Measurements from ENCODE around the gene NRG3.

Gene NRG3

GRCh38 chr10:82543631-82544030 is 668.6 kb downstream of the NRG3 start:
- TF ChIP-seq POLR2AphosphoS5 (IDR thresholded peaks at IDR 0.05; ENCODE audit: low read depth): no peak
- TF ChIP-seq SPI1 (IDR thresholded peaks at IDR 0.05; ENCODE audit: borderline replicate concordance, low read depth): no peak
- no peak for TF ChIP-seq CTCF (IDR thresholded peaks at IDR 0.05; ENCODE audit: insufficient read depth, low read length)
- TF ChIP-seq GABPA (IDR thresholded peaks at IDR 0.05; ENCODE audit: low read depth): no peak
- TF ChIP-seq REST (IDR thresholded peaks at IDR 0.05; ENCODE audit: insufficient replicate concordance, low read depth): no peak
- DNase-seq (ENCODE audit: low read depth in 1 of 2, low spot score in 1 of 2): no peak
- no peak overlapping the region for H3K27ac ChIP-seq (replicated peaks)
- no peaks in the 10 kb centered on the region for H3K27me3 ChIP-seq (ENCODE audit: insufficient read depth, poor library complexity, severe bottlenecking)
- H3K4me3 ChIP-seq (replicated peaks; ENCODE audit: insufficient read depth, low read length): no peak overlapping the region

- H3K27ac ChIP-seq (replicated peaks): no peak overlapping the region
- no peak overlapping the region for H3K4me3 ChIP-seq (replicated peaks; ENCODE audit: insufficient read depth, low read length)
- no peak for DNase-seq (ENCODE audit: low read depth in 1 of 2, low spot score in 1 of 2)
- no peaks in the 10 kb centered on the region for H3K27me3 ChIP-seq (ENCODE audit: insufficient read depth, poor library complexity, severe bottlenecking)
- TF ChIP-seq REST (IDR thresholded peaks at IDR 0.05; ENCODE audit: insufficient replicate concordance, low read depth) (no peak), GABPA (IDR thresholded peaks at IDR 0.05; ENCODE audit: low read depth) (no peak), POLR2AphosphoS5 (IDR thresholded peaks at IDR 0.05; ENCODE audit: low read depth) (no peak), SPI1 (IDR thresholded peaks at IDR 0.05; ENCODE audit: borderline replicate concordance, low read depth) (no peak), CTCF (IDR thresholded peaks at IDR 0.05; ENCODE audit: insufficient read depth, low read length) (no peak)
Measured at GRCh38 chr10:82544377-82544776, 669.4 kb downstream of the NRG3 start.

- Histone ChIP-seq H3K4me3 (replicated peaks; ENCODE audit: insufficient read depth, low read length) (no peak overlapping the region), H3K27me3 (ENCODE audit: insufficient read depth, poor library complexity, severe bottlenecking) (no peaks in the 10 kb centered on the region), H3K27ac (replicated peaks) (no peak overlapping the region)
- TF ChIP-seq POLR2AphosphoS5 (IDR thresholded peaks at IDR 0.05; ENCODE audit: low read depth): no peak
- TF ChIP-seq REST (IDR thresholded peaks at IDR 0.05; ENCODE audit: insufficient replicate concordance, low read depth): no peak
- no peak for TF ChIP-seq SPI1 (IDR thresholded peaks at IDR 0.05; ENCODE audit: borderline replicate concordance, low read depth)
- TF ChIP-seq GABPA (IDR thresholded peaks at IDR 0.05; ENCODE audit: low read depth): no peak
- DNase-seq (ENCODE audit: low read depth in 1 of 2, low spot score in 1 of 2): no peak
Measured at GRCh38 chr10:82551506-82551905, 676.5 kb downstream of the NRG3 start.
